ENCODE measurements around the gene NFKB1.

Gene NFKB1

DNA sequence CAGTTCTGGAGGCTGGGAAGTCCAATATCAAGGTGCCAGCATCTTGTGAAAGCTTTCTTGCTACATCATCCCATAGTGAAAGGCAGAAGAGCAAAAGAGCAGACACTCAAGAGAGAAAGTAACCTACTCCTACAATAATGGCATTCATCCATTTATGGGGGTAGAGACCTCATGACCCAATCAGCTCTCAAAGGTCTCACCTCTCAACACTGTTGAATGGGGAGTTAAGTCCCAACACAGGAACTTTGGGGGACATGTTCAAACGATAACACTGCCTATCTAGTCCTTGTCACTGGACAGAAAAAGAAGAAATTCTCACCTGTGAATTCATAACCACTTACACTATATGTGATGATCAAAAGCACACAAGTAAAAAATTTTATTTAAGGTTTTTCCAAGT, 6.6 kb upstream of the NFKB1 start:
- DNase-seq (ENCODE audit: low read depth in 3 of 3) = no peak

DNA sequence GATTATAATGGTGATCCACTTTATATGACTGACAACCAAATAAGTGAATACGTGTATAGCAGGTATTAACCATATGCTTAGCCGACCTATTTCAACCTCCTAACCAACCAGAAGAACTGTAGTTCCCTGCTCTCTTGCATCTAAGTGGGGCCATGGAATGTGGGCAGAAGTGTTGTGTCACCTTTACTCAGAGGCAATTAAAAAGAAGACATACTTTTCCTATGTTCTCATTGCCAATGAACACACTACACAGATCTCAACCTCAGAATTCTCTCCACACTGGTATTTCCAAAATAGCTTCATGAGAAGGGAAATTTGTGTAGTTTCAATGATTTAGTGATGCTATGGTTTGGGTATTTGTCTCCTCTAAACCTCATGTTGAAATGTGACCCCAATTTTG, 3.2 kb upstream of the NFKB1 start:
- no peak for DNase-seq (ENCODE audit: low read depth in 3 of 3)

DNA sequence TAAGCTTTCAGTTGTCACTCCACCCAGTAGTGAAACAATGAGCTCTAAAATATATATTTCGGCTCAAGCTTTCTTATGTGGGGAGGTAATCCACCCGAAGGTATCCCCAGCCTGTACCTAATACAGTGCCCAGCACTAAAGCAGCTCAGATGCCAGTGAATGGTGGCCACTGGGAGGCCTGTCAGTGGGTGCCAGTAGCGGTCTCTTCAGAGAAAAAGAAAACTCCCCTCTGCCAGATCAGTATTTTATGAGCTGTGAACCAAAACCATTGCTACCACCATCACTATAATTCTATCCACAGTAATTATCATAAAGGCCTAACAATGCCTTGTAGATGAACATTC, 835 bp upstream of the NFKB1 start:
- DNase-seq (ENCODE audit: low read depth in 3 of 3) = peak in 2 of 3 experiments; percentile 16 to 22

DNA sequence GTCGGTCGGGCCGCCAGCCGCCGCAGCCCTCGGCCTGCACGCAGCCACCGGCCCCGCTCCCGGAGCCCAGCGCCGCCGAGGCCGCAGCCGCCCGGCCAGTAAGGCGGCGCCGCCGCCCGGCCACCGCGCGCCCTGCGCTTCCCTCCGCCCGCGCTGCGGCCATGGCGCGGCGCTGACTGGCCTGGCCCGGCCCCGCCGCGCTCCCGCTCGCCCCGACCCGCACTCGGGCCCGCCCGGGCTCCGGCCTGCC, 213 bp downstream of the NFKB1 start:
- DNase-seq (ENCODE audit: low read depth in 3 of 3) = no peak

DNA sequence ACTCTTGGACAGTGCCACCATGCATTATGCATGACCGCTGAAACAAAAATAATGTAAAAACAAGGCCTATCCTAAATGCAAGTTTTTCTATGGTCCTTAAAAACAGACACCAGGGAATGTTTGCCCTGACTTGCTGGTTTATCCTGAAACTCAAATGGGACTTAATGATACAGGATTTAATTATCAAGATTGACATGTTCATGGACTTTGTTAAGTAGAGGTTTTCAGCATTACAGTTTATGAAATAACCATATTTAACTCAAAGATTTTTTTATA, 1.3 kb downstream of the NFKB1 start:
- no peak for DNase-seq (ENCODE audit: low read depth in 3 of 3)

DNA sequence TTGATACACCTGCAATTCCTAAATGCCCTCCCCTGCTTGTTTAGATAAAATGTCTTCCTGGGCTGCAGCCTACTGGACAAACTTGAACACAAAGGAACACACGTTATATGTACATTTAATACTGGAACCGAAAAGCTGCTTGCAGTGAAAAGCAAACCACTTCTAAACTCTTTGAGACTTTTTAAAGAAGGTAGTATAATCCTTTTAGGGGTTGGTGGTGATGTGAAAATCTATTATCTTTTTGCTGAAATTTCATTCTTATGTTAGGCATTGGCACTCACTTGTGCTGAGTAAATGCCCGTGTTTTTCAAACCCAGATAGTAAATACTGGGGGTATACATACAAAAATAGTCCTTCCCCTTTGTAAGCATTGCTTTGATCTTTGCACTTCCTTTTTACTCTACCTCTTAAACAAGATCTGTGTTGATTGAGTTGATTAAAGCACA, 2.2 kb downstream of the NFKB1 start:
- DNase-seq (ENCODE audit: low read depth in 3 of 3) = no peak

DNA sequence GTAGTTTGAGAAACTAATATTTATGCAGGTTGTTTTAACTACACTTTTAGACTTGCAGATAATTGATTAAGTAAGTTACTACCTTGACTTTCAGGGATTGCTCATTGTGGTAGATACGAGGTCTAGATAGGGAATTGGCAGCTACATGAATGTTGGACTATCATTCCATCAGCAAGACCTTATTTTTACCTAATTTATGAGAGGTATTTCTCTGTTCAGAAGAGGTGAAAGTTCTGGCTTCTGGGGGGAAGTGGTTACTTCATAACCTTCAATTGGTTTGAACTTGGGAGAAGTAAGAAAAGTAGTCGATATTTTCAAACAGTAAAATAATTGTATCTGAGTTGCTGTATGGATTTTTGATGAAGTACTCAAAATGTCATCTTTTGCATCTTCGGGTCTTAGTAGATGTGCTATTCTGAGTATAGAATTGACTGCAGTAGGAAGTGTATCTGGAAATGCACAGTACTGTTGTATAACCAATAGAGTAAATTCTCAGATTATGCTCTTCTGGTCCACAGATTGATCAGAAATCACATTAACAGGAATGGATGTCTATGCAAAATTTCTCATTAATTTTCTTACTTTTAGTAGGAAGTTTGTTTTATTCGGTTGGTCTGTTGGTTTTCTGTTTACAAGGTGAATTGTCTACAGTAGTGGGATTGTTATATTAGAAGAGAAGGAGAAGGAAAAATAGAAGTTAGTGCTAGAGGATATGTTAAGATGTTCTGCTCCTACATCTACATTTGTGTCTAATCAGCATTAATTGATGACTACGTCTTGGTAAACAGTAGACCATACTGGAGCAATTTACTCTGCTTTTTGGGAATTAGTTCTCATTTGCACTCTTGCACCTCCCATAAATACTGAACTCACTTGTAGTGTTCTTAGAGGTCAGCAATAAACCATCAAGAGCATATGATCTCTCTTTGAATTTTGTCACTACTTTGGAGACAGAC, 3.0 kb downstream of the NFKB1 start:
- DNase-seq (ENCODE audit: low read depth in 3 of 3) = no peak

DNA sequence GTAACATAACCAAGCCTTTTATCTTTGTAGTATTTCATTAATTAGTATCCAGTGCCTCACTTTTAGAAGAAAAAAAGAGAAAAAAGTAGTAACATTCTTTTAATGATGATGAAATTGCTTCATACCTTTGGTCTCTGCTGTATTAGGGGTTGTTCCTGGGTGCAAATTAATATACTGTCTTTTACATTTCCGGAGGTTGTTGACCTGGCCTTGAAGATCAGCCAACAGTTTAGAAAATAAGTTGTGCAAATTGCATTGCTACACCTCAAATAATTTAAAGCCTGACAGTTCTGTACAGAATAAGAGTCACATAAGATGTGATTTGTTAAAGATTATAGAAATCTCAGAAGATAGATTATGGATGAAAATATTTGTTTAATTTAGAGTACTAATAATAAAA, 3.8 kb downstream of the NFKB1 start:
- no peak for DNase-seq (ENCODE audit: low read depth in 3 of 3)

DNA sequence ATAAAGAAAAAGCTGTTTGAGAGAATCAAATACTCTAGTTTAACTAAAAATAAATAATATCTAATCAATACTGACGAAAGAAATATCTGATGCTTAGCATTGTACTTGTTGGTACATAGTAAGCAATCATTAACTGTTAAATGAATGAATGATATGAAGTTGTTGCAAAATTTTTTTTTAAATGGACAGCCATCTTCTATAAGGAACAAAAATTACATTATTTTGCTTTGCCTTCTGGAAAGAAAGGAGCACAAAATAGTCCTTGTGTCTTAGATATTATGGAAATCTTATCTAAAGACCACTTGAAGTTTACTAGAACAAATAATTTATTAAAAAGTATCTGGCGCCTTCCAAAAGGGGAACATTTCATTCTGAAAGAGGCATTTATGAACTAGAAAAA, 4.5 kb downstream of the NFKB1 start:
- DNase-seq (ENCODE audit: low read depth in 3 of 3) = no peak

DNA sequence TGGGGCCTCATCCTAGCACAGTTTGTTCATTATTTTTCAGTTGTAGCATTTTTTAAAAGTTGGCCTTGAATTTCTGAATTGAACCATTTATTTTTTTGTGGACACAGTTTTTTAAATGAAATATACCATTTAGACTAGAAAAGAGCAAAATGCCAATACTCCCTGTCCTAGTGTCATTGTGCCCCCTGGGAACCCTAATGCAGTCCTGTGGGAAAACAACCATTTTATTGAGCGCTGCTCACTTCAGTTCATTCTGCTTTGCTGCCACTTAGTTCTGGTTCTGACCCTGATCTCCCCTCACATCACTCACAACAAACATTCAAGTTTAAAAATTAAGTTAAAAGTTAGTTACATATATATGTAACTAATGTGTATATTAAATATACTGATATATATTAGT, 5.4 kb downstream of the NFKB1 start:
- DNase-seq (ENCODE audit: low read depth in 3 of 3) = no peak

DNA sequence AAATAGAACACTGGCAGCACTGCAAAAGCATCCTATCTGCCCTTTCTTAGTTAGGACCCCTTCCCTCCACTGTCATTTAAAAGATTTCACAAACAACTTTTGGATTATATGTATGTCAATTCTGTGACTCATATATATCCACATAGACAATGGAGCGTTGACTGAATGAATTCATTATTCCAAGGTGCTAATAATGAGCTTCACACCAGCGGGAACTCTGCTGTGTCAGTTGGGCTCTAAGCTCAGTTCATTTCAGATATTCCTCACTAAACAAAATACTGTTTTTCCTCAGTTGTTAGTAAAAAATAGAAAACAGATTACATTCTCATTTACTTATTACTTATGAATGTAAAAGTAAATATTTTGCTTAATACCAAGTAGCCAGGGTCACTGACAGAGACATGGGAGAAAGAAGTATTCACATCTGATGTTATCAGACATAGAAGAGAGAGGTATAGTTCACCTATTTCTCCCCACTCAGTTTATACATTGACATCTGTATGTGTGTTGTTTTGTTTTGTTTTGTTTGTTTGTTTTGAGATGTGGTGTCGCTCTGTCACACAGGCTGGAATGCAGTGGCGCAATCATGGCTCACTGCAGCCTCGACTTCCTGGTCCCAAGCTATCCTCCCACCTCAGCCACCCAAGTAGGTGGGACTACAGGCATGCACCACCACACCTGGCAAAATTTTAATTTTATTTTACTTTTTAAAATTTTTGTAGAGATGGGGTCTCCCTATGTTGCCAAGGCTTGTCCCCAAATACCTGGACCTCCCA, 10.9 kb downstream of the NFKB1 start:
- DNase-seq (ENCODE audit: low read depth in 3 of 3) = no peak

DNA sequence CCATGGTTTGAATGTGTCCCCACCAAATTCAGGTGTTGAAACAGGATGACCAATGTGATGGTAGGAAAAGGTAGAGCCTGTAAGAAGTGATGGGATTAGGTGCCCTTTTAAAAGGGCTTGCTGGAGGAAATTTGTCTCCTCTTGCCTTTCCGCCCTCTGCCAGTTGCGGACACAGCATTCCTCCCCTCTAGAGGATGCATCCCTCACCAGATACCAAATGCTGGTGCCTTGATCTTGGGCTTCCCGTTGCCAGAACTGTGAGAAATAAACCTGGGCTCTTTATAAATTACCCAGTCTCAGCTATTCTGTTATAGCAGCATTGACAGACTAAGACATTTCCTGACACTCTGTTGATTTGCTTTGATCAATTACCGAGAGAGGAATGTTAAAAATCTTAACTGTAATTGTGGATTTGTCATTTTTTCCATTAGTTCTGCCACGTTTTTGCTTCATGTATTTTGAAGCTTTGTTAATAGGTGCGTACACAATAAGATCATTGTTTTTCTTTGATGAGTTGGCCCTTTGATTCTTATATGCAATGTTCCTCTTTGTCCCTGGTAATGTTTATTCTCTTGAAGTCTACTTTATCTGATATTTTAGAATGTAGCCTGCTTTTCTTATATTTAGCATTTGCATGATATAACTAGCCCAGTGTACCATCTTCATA, 13.3 kb downstream of the NFKB1 start:
- DNase-seq (ENCODE audit: low read depth in 3 of 3) = no peak

DNA sequence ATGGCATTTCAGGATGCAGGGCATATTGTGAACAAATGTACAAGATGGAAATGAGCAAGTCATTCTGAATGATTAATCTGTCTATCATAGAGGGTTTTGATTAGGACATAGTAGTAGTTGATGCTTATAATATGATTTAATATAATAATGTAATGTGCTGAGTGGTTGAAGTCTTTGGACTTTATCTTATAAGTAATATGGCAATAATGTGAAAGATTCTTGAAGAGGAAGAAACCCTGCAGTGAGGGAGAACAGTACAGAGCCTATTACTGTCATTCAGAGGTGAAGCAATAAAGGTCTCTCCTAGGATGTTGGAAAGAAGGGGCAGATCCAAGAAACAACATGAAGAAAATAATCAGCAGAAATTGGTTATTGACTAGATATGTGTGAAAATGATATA, 16.6 kb downstream of the NFKB1 start:
- DNase-seq (ENCODE audit: low read depth in 3 of 3) = no peak

DNA sequence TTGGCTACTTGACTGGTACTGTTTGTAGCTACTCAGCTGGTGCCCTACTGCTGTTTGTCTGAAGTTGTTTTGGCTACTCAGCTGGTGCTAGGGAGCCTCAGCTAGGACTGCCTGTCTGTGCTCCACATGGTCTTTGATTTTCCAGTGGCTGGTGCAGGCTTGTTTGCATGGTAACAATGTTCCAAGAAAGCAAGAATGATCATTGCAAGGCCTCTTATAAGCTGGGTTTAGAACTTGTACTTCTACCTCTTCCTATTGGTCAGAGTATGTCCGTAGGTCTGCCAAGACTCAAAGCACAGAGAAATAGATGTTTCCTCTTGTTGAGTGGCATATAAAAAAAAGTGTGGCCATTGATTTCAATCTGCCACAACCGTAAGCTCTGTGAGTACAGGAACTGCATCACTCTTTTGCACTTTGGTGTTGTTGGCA, 17.6 kb downstream of the NFKB1 start:
- DNase-seq (ENCODE audit: low read depth in 3 of 3) = no peak

DNA sequence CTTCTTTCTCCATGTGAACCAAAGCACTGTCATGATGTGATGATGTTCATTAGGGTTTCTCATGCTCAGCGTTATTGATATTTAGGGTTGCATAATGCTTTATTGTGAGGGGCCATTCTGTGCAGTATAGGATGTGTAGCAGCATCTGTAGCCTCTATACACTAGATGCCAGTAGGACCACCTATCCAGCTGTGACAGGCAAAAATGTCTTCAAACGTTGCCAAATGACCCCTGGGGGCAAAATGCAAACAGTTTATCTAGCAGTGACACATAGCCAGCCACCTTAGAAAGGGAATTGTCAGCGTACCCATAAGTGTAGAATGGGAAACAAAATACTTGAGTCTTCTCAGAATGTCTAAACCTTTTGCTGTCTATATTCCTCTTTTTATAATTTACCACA, 18.8 kb downstream of the NFKB1 start:
- DNase-seq (ENCODE audit: low read depth in 3 of 3) = no peak

DNA sequence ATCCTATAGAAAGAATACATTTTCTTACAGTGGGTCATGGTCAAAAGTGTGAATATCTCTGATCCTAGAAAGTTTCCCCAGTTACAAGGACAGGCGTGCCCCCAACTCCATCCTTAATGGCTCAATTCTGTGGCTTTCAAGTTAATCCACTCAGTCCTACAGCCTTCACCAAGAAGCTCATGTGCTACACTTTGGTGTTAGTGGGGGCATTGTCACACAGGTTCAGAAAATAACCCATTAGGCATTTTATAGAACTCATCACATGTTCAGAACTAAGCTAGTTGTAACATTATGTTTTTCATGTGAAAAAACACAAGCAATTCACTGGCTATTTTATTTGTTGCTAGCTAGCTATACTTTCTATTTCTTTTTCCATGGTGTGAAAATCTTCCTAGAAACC, 20.4 kb downstream of the NFKB1 start:
- DNase-seq (ENCODE audit: low read depth in 3 of 3) = no peak

DNA sequence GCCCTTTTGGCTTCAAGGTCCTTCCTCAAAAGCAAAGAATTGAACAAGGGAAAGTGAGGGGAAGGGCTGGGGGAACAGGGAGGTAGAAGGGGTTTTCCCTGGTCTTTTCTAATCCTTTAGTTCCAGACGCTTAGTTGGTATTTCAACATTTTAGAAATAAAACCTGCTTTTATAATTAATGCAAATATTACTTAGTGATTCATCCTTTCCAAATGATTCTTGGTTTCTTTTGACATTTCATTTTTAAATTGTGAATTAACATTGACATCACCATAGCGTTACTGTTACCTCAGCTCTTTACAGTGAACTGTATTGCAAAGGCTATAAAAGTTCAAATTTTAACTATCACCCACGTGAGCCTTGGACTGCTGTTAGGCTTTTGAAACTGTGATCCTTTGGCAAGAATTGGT, 20.9 kb downstream of the NFKB1 start:
- DNase-seq (ENCODE audit: low read depth in 3 of 3) = no peak

DNA sequence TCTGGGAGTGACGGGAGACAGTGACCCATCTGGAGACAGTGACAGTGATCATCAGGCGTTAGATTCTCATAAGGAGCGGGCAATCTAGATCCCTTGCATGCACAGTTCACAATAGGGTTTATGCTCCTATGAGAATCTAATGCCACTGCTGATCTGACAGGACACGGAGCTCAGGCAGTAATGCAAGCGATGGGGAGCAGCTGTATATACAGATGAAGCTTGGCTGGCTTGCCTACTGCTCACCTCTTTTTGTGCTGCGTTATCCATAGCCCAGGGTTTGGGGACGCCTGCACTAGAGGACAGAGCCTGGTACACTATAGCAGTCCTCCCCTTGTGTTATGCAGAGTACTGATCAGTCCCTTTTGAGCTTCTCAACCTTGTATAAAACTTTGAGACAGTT, 23.5 kb downstream of the NFKB1 start:
- DNase-seq (ENCODE audit: low read depth in 3 of 3) = no peak

DNA sequence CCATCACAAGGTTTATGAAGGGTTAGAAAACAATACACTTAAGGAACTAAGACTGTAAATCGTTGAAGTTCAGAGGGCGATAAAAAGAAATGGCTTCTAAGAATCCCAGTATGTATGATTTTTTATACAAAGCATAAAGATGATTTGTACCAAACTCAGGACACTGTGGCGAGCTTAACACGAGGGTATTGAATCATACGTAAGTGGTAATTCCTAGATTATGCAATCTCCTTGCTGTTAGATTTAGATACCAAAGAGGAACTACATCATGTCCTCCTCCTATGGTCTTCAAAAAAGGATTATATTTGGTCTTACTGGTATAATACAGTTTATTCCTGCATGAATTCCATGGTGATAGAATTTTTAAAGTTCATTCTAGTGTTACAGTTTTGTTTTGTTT, 23.9 kb downstream of the NFKB1 start:
- no peak for DNase-seq (ENCODE audit: low read depth in 3 of 3)

DNA sequence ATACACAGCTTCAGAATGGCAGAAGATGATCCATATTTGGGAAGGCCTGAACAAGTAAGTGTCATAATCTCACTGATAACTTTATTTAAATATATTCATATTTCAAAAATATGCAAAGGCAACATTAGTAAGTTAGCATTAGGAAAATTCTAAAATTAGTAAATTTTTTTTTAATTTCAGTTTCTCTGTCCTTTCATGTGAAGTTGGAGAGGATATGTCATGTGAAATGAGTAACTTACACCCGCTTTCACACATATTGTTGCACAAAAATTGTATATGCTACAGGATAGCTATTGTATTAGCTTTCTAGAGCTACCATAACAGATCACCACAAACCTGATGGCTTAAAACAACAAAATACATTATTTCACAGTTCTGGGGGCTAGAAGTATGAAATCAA, 24.3 kb downstream of the NFKB1 start:
- DNase-seq (ENCODE audit: low read depth in 3 of 3) = no peak

DNA sequence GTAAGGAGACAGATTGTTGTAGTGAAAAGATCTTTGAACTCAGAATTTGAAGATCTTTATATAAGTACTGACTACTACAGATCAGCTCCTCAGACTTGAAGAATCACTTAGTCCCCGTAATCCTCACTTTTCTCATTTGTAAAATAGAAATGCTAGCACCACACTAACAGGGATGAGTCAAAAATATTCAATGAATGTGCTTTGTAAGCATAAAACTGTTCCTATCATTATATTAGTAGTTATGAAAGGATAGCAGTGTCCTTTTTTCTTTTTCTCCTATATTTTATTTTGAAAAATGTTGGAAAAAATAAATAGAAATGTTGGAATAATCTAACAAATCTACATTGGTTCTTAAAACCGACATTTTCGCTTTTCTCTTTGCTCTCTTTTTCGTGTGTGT, 25.4 kb downstream of the NFKB1 start:
- DNase-seq (ENCODE audit: low read depth in 3 of 3) = no peak

DNA sequence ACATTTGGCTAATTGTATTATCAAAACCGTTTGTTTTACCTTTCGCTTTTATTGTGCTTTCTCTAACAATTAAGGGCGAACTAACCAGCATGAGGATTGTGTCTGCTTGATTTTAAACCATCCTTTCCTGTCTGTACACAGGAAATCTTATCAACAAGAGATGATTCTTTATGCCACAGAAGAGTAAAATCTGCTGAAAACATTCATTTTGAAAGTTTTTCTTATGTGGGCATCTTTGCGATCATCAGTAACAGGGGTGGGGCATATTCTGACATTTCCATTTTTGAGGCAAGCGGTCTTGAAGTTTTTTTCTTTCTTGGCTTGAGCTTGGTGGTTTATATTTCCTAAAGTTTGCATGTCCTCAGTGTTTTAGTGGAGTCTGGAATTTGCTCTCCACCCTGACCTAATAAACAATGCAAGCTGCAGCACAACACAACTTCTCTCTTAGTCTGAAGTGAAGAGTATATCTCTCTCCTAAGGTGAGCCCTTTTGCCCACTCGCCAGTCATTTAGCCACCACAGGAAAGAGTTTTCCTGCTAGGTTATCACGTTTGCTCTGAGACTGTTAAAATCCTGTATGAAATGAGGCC, 26.6 kb downstream of the NFKB1 start:
- DNase-seq (ENCODE audit: low read depth in 3 of 3) = no peak

DNA sequence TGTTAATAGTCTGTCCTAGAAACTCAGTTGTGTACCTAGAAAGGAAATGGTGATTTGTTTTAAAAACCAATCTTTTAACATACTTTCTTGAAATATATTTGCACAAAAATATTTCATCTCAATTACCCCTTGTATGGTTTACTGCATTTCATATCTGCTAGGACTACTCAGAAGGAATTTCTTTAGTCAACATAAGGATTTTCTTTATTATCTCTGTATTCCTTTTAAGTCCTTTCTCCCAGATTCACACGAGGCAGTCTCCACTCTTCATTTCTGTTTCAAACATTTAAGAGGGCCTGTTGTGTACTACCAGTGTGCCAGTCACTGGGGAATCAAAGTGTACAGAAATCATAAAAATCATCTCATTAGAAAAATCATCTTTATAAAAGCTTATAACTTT, 28.8 kb downstream of the NFKB1 start:
- no peak for DNase-seq (ENCODE audit: low read depth in 3 of 3)
